AG04449 (cell line): ENCODE data around the gene PPIH.
"Not testable (repeated sequence)": the region's sequence is repeated elsewhere in the genome, so short reads cannot be mapped to it uniquely, and the experiment has no call there.

Experiments
- CTCF ChIA-PET: fragments of 350-600 bp; formaldehyde crosslinking; extraction: SDS; loops from one replicate; lab custom pipeline; 2021; ENCODE audit warnings: antibody characterized with exemption; lab: Yijun Ruan, JAX
- POLR2A ChIA-PET: fragments of 400-600, 350-600 bp; formaldehyde crosslinking; extraction: SDS; loops from one replicate; lab custom pipeline; 2020; ENCODE audit warnings: antibody characterized with exemption, inconsistent platforms; lab: Yijun Ruan, JAX
- DNase-seq: peaks from one replicate; pipeline ENCODE4 v3.0.0-alpha.2; 2010; ENCODE audit warnings: low read depth, low spot score
- H3K4me3 ChIP-seq: 2 replicates; pipeline ENCODE4 v1.5.1; 2011; ENCODE audit warnings: low read depth, mild to moderate bottlenecking, control low read depth, low read length
- CTCF ChIP-seq: IDR thresholded peaks from one replicate; pipeline ENCODE4 v1.5.1; 2011; ENCODE audit warnings: mild to moderate bottlenecking, moderate library complexity, low read length, control low read depth, inconsistent platforms; ENCODE audit not compliant: insufficient read depth; ENCODE audit errors: missing control alignments

The PPIH gene

GRCh38 chr1:42700006-42700405 is 41.8 kb downstream of the PPIH start:
- ChIA-PET CTCF (no interaction called here), POLR2A (no interaction called here)
- no peak overlapping the region for H3K4me3 ChIP-seq
- DNase-seq: no peak
- no peak for TF ChIP-seq CTCF

GRCh38 chr1:42703888-42704464 is 45.8 kb downstream of the PPIH start:
- no peak overlapping the region for H3K4me3 ChIP-seq
- CTCF ChIA-PET: no interaction called here
- no peak for TF ChIP-seq CTCF
- no peak for DNase-seq
- POLR2A ChIA-PET: no interaction called here

GRCh38 chr1:42712808-42713207 is 54.6 kb downstream of the PPIH start:
- CTCF ChIA-PET, DNase-seq, H3K4me3 ChIP-seq, POLR2A ChIA-PET: not testable (repeated sequence)

- H3K4me3 ChIP-seq: no peak overlapping the region
- no peak for DNase-seq
- TF ChIP-seq CTCF: no peak
- POLR2A ChIA-PET: no interaction called here
- CTCF ChIA-PET: no interaction called here
These were observed 55.1 kb downstream of the PPIH start for GRCh38 chr1:42713293-42713692.

GRCh38 chr1:42714441-42714840 is 56.2 kb downstream of the PPIH start:
- CTCF ChIA-PET, H3K4me3 ChIP-seq, DNase-seq, POLR2A ChIA-PET: not testable (repeated sequence)

- TF ChIP-seq CTCF: no peak
- no peak overlapping the region for H3K4me3 ChIP-seq
- no peak for DNase-seq
- ChIA-PET CTCF (no interaction called here), POLR2A (no interaction called here)
These were observed 62.6 kb downstream of the PPIH start for GRCh38 chr1:42720868-42721267.

GRCh38 chr1:42721926-42722325 is 63.7 kb downstream of the PPIH start:
- TF ChIP-seq CTCF: no peak
- no peak overlapping the region for H3K4me3 ChIP-seq
- DNase-seq: no peak
- ChIA-PET CTCF (no interaction called here), POLR2A (no interaction called here)

- POLR2A ChIA-PET: not testable (repeated sequence)
These were observed 64.2 kb downstream of the PPIH start for GRCh38 chr1:42722403-42722802.

More at GRCh38 chr1:42722403-42722802, 64.2 kb downstream of the PPIH start:
- not testable (repeated sequence) for H3K4me3 ChIP-seq, DNase-seq
- CTCF ChIA-PET: interaction anchor here (1.2 kb wide), 1 partner anchor 549 kb away, joined by 3 read pairs; no protein-coding TSS in a partner anchor
